Vagina (tissue), 2 donors: ENCODE data around the gene SLC25A44. TPM values are rescaled to one million over a fixed set of nuclear protein-coding genes. Genes with fewer than 3 reads are reported as not detected.

Source experiments
- DNase-seq, 2 donors: peaks; one replicate each; pipeline ENCODE4 v3.0.0-alpha.2; 2017; ENCODE audit errors: extremely low spot score in 2 of 2
- H3K27ac ChIP-seq: fragments of 200-600 bp; sonication (generic); one replicate; pipeline ENCODE4 v1.5.1; 2019
- H3K27me3 ChIP-seq: fragments of 200-600 bp; sonication (generic); one replicate; pipeline ENCODE4 v1.5.1; 2019
- H3K36me3 ChIP-seq, 2 donors: fragments of 200-600 bp; sonication (generic); one replicate each; pipeline ENCODE4 v1.5.1; 2017 to 2019
- H3K4me1 ChIP-seq: fragments of 200-600 bp; sonication (generic); one replicate; pipeline ENCODE4 v1.5.1; 2019
- H3K4me3 ChIP-seq, 2 donors: fragments of 200-600 bp; sonication (generic); 1 replicate in 1 of 2; 2 replicates in 1 of 2; pipeline ENCODE4 v1.5.1; 2016 to 2019
- H3K9me3 ChIP-seq: fragments of 200-600 bp; sonication (generic); one replicate; pipeline ENCODE4 v1.5.1; 2019
- POLR2A ChIP-seq, 2 donors: fragments of 450-650 bp; IDR thresholded peaks; one replicate each; pipeline ENCODE4 v1.6.1; 2017; ENCODE audit warnings: antibody characterized with exemption in 2 of 2, mild to moderate bottlenecking in 2 of 2, moderate library complexity in 2 of 2
- POLR2AphosphoS5 ChIP-seq, 2 donors: sonication (generic); formaldehyde crosslinking; IDR thresholded peaks; one replicate each; pipeline ENCODE4 v1.9.0; 2017; ENCODE audit warnings: antibody characterized with exemption in 2 of 2, mild to moderate bottlenecking in 2 of 2, low read depth in 1 of 2; ENCODE audit not compliant: insufficient read depth in 1 of 2
- intact Hi-C: fragments of 100-400 bp; cut with DNase I; formaldehyde crosslinking; loops from one replicate; pipeline ENCODE4 v1.15.1; 2023
- total RNA-seq: library from RNA; depleted of rRNA; stranded (reverse); fragments of >200 nt; gene quantifications from one replicate; pipeline ENCODE4 v1.2.3, GENCODE V29; 2016
- TF ChIP-seq, protein P1 (sequence below), 3 experiments: fragments of 450-650 bp in 2 of 3; fragments of 200-600 bp in 1 of 3; sonication (generic) in 1 of 3; IDR thresholded peaks; one replicate each; pipeline ENCODE4 v1.5.1; 2017 to 2019; ENCODE audit warnings: antibody characterized with exemption in 3 of 3, mild to moderate bottlenecking in 2 of 3, moderate library complexity in 2 of 3

The SLC25A44 gene
- total RNA-seq, 1 donor from 2014 or later: 14.0 TPM

DNA sequence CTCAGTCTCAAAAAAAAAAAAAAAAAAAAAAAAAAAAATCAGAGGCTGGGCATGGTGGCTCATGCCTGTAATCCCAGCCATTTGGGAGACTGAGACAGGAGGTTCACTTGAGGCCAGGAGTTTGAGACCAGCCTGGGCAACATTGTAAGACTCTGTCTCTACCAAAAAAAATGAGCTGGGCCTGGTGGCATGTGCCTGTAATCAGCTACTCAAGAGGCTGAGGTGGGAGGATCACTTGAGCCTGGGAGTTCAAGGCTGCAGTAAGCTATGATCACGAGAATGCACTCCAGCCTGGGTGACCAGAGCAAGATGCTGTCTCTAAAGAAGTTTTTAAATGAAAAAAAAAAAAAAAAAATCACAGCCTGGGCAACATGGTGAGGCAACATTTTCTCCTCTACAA is 30.2 kb upstream of the SLC25A44 start:
- H3K36me3 ChIP-seq: no peaks in the 10 kb centered on the region
- intact Hi-C loops: no loop called here
- H3K9me3 ChIP-seq: no peaks in the 10 kb centered on the region
- H3K27ac ChIP-seq: no peak overlapping the region
- TF ChIP-seq, protein P1, sequence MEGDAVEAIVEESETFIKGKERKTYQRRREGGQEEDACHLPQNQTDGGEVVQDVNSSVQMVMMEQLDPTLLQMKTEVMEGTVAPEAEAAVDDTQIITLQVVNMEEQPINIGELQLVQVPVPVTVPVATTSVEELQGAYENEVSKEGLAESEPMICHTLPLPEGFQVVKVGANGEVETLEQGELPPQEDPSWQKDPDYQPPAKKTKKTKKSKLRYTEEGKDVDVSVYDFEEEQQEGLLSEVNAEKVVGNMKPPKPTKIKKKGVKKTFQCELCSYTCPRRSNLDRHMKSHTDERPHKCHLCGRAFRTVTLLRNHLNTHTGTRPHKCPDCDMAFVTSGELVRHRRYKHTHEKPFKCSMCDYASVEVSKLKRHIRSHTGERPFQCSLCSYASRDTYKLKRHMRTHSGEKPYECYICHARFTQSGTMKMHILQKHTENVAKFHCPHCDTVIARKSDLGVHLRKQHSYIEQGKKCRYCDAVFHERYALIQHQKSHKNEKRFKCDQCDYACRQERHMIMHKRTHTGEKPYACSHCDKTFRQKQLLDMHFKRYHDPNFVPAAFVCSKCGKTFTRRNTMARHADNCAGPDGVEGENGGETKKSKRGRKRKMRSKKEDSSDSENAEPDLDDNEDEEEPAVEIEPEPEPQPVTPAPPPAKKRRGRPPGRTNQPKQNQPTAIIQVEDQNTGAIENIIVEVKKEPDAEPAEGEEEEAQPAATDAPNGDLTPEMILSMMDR (IDR thresholded peaks at IDR 0.05): no peak
- no peak for TF ChIP-seq POLR2A (IDR thresholded peaks at IDR 0.05)
- no peak overlapping the region for H3K4me3 ChIP-seq
- peaks cover 18% of the 10 kb centered on the region for H3K4me1 ChIP-seq
- no peak for DNase-seq
- H3K27me3 ChIP-seq: no peaks in the 10 kb centered on the region

DNA sequence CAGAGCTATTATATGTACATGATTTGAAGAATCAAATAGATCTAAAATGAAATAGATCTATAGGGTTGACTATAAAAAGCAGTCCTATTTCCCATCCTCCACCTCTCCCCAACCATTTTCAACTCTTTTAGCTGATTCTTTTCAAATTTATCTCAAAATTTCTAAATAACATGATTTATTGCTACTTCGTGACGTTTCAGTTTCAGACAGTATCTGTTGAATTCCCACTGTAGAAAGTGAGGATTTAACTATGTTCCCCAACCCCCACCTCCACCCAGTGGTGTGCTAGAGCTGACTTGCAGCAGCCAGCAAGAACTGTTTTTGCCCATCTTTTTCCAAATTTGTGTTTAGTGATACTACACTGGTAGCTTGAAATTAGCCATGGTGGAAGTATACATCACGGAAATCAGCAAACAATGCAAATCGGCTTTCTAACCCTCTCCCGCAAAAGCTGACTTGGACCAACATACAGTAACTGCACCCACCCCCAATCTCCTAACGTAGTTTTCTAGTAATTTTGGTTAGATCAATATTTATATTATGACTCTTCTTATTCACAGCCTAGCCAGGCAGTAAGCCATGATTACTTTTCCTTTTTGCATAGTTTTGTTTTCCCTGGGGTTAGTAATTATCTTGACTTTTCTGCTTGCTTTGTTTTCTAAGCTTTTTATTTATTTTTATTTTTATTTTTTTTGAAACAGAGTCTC is 29.6 kb upstream of the SLC25A44 start:
- H3K27me3 ChIP-seq: no peaks in the 10 kb centered on the region
- H3K9me3 ChIP-seq: no peaks in the 10 kb centered on the region
- H3K27ac ChIP-seq: no peak overlapping the region
- no peak overlapping the region for H3K4me3 ChIP-seq
- TF ChIP-seq, protein P1 (IDR thresholded peaks at IDR 0.05): no peak
- TF ChIP-seq POLR2AphosphoS5 (IDR thresholded peaks at IDR 0.05; ENCODE audit: insufficient read depth in 1 of 2, low read depth in 1 of 2) (no peak), POLR2A (IDR thresholded peaks at IDR 0.05) (no peak)
- peaks cover 18% of the 10 kb centered on the region for H3K4me1 ChIP-seq
- DNase-seq: no peak
- intact Hi-C loops: no loop called here
- no peaks in the 10 kb centered on the region for H3K36me3 ChIP-seq

DNA sequence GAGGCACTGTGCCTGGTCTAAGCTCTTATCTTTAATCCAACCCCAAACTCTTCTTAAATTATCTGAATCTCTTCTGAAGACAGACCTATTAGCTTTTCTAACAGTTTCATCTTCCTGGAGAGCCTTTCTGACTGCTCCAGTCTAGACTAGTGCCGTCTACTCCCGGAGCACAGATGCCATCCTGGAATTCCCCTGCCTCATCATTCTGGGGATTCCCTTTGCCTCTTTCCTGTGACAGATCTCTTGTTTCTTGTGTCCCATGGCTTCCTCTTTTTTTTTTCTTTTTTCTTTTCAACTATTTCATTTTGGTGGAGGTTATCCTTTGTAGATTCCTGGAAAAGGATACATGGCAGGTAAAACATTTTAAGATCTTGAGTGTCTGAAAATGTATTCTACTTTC is 28.8 kb upstream of the SLC25A44 start:
- intact Hi-C loops: no loop called here
- H3K9me3 ChIP-seq: no peaks in the 10 kb centered on the region
- TF ChIP-seq, protein P1 (IDR thresholded peaks at IDR 0.05): no peak
- TF ChIP-seq POLR2A (IDR thresholded peaks at IDR 0.05): no peak
- no peak for TF ChIP-seq POLR2AphosphoS5 (IDR thresholded peaks at IDR 0.05; ENCODE audit: insufficient read depth in 1 of 2, low read depth in 1 of 2)
- no peaks in the 10 kb centered on the region for H3K27me3 ChIP-seq
- H3K27ac ChIP-seq: no peak overlapping the region
- no peak for DNase-seq
- no peaks in the 10 kb centered on the region for H3K36me3 ChIP-seq
- H3K4me3 ChIP-seq: no peak overlapping the region
- peaks cover 17% of the 10 kb centered on the region for H3K4me1 ChIP-seq

DNA sequence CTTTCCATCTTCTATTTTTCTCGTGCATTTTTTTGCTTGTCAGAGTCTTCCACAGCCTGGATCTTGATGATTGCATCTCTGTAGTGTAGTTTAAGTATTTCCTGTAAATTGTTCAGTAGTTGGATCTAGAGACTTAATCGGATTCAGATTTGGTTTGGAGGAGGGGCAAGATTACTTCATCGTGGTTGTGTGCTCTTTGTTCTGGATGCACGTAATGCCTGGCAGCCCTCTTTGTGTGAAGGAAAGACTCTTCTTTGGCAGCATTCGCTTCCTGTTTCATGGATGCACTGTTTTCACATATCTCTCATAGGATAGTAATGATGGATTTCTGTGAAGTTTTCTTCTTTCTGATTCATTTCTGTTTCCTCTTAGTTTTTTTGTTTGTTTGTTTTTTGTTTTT is 26.4 kb upstream of the SLC25A44 start:
- no peaks in the 10 kb centered on the region for H3K36me3 ChIP-seq
- no peaks in the 10 kb centered on the region for H3K27me3 ChIP-seq
- H3K9me3 ChIP-seq: no peaks in the 10 kb centered on the region
- TF ChIP-seq POLR2A (IDR thresholded peaks at IDR 0.05): no peak
- TF ChIP-seq POLR2AphosphoS5 (IDR thresholded peaks at IDR 0.05; ENCODE audit: insufficient read depth in 1 of 2, low read depth in 1 of 2): no peak
- TF ChIP-seq, protein P1 (IDR thresholded peaks at IDR 0.05): no peak
- no peaks in the 10 kb centered on the region for H3K4me1 ChIP-seq
- H3K27ac ChIP-seq: no peak overlapping the region
- H3K4me3 ChIP-seq: no peak overlapping the region
- intact Hi-C loops: no loop called here
- no peak for DNase-seq

DNA sequence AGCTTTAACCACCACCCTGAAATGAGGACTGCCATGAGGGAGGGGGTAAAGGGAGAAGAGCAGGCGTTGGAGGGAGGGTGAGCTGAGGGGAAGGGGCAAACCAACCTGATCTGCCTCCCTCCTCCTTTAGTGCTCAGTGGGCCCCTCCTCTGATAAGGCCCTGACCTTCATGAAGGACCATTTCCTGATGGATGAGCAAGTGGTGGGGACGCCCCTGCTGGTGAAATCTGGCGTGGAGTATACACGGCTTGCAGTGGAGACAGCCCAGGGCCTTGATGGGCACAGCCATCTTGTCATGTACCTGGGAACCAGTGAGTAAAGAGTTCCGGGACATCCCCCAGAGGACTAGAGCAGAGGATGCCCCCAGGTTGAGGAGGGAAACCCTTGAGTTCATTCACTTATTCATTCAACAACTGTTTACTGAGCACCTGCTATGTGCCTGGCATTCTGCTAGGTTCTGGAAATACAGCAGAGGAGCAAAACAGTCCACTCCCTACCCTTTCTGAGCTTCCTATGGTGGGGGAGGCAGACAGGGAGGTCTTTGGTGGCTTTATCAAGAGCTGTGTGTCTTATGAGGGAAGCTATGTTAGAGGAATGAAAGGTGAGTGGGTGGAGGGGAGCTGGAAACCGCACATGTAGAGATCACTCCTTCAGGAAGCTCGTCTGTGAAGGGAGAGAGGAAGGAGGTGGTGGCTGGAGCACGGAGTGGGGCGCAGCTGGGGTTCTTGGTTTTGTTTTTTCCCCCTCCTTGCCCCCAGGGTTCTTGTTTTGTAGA is 21.0 kb upstream of the SLC25A44 start:
- H3K9me3 ChIP-seq: no peaks in the 10 kb centered on the region
- peaks cover 0 to 5% of the 10 kb centered on the region in 2 donors for H3K36me3 ChIP-seq
- no peak overlapping the region for H3K4me3 ChIP-seq
- no peaks in the 10 kb centered on the region for H3K4me1 ChIP-seq
- no peak for DNase-seq
- H3K27ac ChIP-seq: no peak overlapping the region
- intact Hi-C loops: no loop called here
- TF ChIP-seq POLR2A (IDR thresholded peaks at IDR 0.05) (no peak), POLR2AphosphoS5 (IDR thresholded peaks at IDR 0.05; ENCODE audit: insufficient read depth in 1 of 2, low read depth in 1 of 2) (no peak)
- TF ChIP-seq, protein P1 (IDR thresholded peaks at IDR 0.05): no peak
- no peaks in the 10 kb centered on the region for H3K27me3 ChIP-seq
